GM12892 (cell line): Measurements from ENCODE around the gene PLAAT3.
"Not testable (repeated sequence)": the region's sequence is repeated elsewhere in the genome, so short reads cannot be mapped to it uniquely, and the experiment has no call there.

Source experiments
- DNase-seq: peaks from one replicate; pipeline ENCODE4 v3.0.0; 2011; ENCODE audit not compliant: insufficient read length
- FAIRE-seq: peaks from 2 replicates; lab custom pipeline; 2011; peaks lifted over from hg19 to GRCh38; lab: Jason Lieb, UNC
- POLR2A ChIP-seq: IDR thresholded peaks from 2 replicates; pipeline ENCODE4 v1.6.1; 2011; ENCODE audit warnings: low read depth, low read length, control low read depth
- POLR2AphosphoS5 ChIP-seq: IDR thresholded peaks from 2 replicates; pipeline ENCODE4 v1.6.1; 2011; ENCODE audit warnings: low read depth, low read length, control low read depth
- TAF1 ChIP-seq: IDR thresholded peaks from 2 replicates; pipeline ENCODE4 v1.6.1; 2011; ENCODE audit warnings: low read depth, mild to moderate bottlenecking, control low read depth, low read length, borderline replicate concordance

The PLAAT3 gene

GRCh38 chr11:63558459-63559157 is 55.6 kb downstream of the PLAAT3 start:
- no peak for DNase-seq
- FAIRE-seq, result no peak
- TF ChIP-seq TAF1 (no peak), POLR2A (no peak), POLR2AphosphoS5 (no peak)

DNA sequence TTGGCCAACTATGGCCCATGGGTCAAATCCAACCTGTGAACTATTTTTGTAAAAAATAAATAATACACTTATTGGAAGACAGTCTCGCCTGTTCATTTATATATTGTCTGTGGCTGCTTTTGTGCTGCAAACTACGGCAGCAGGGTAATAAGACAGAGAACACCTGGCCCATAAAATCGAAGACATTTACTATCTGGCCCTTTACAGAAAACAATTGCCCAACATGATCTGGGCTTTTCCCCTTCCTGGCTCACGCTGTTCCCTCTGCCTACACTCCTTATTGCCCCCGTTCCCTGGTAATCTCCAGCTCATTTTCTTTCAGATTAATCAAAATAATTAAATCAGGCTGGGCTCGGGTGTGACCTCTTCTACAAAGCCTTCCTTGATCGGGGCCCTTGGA is 56.7 kb downstream of the PLAAT3 start:
- no peak for TF ChIP-seq TAF1
- TF ChIP-seq POLR2A, result no peak
- TF ChIP-seq POLR2AphosphoS5, result no peak
- no peak for FAIRE-seq
- no peak for DNase-seq

GRCh38 chr11:63556404-63557013 is 57.7 kb downstream of the PLAAT3 start:
- no peak for TF ChIP-seq TAF1
- no peak for TF ChIP-seq POLR2A
- no peak for TF ChIP-seq POLR2AphosphoS5
- FAIRE-seq, result no peak

GRCh38 chr11:63554877-63555223 is 59.4 kb downstream of the PLAAT3 start:
- TF ChIP-seq TAF1, result no peak
- TF ChIP-seq POLR2A, result no peak
- no peak for TF ChIP-seq POLR2AphosphoS5
- FAIRE-seq (no peak), DNase-seq (no peak)

More at GRCh38 chr11:63556404-63557013, 57.7 kb downstream of the PLAAT3 start:
- DNase-seq, result no peak

GRCh38 chr11:63553759-63554158 is 60.5 kb downstream of the PLAAT3 start:
- DNase-seq (peak; percentile 58), FAIRE-seq (peak; percentile 91)
- 0 out of 2 replicates have a peak, but pooled peaks have one; percentile 33 for TF ChIP-seq TAF1
- TF ChIP-seq POLR2AphosphoS5, result peak; percentile 28; the same call in 1 of the 2 replicates
- 0 out of 2 replicates have a peak, but pooled peaks have one; percentile 70 for TF ChIP-seq POLR2A

GRCh38 chr11:63552921-63553320 is 61.3 kb downstream of the PLAAT3 start:
- no peak for DNase-seq
- FAIRE-seq, result peak; percentile 40
- no peak for TF ChIP-seq POLR2A
- no peak for TF ChIP-seq TAF1
- no peak for TF ChIP-seq POLR2AphosphoS5

- DNase-seq, result no peak
- TF ChIP-seq POLR2AphosphoS5 (no peak), POLR2A (no peak), TAF1 (no peak)
- no peak for FAIRE-seq
Measured at GRCh38 chr11:63551889-63552266, 62.4 kb downstream of the PLAAT3 start.

DNA sequence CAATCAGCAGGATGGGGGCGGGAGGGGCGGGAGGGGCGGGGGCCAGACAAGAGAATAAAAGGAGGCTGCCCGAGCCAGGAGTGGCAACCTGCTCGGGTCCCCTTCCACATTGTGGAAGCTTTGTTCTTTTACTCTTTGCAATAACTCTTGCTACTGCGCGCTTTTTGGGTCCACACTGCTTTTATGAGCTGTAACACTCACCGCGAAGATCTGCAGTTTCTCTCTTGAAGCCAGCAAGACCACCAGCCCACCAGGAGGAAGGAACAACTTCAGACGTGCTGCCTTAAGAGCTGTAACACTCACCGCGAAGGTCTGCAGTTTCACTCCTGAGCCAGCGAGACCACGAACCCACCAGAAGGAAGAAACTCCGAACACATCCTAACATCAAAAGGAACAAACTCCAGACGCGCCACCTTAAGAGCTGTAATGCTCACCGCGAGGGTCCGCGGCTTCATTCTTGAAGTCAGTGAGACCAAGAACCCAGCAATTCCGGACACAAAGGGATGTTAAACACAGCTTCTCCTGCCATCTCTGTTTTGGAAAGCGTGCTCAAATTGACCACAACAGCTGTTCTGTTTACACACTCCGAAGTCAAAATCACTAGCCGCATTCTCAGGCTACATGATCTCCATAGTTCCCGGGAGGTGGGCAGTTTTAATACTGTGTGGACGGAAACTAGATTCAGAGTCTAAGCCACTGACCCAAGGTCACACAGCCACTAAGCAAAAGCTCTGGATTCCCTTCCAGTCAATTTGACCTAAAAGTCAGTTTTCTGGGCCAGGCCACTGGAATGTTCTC is 62.9 kb downstream of the PLAAT3 start:
- FAIRE-seq, result no peak

DNA sequence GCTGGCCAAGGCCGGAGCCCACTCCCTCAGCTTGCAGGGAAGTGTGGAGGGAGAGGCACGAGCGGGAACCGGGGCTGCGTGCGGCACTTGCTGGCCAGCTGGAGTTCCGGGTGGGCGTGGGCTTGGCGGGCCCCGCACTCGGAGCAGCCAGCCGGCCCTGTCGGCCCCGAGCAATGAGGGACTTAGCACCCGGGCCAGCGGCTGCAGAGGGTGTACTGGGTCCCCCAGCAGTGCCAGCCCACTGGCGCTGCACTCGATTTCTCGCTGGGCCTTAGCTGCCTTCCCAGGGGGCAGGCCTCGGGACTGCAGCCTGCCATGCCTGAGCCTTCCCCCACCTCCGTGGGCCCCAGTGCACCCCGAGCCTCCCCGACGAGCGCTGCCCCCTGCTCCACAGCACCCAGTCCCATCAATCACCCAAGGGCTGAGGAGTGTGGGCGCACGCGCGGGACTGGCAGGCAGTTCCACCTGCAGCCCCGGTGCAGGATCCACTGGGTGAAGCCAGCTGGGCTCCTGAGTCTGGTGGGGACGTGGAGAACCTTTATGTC is 64.0 kb downstream of the PLAAT3 start:
- not testable (repeated sequence) for DNase-seq, FAIRE-seq

More for the DNA sequence above, 62.9 kb downstream of the PLAAT3 start:
- DNase-seq, result no peak
- TF ChIP-seq POLR2A (no peak), TAF1 (no peak), POLR2AphosphoS5 (no peak)

- no peak for FAIRE-seq
- no peak for DNase-seq
- no peak for TF ChIP-seq POLR2A
- TF ChIP-seq TAF1, result no peak
- no peak for TF ChIP-seq POLR2AphosphoS5
Measured at GRCh38 chr11:63549411-63549810, 64.8 kb downstream of the PLAAT3 start.

DNA sequence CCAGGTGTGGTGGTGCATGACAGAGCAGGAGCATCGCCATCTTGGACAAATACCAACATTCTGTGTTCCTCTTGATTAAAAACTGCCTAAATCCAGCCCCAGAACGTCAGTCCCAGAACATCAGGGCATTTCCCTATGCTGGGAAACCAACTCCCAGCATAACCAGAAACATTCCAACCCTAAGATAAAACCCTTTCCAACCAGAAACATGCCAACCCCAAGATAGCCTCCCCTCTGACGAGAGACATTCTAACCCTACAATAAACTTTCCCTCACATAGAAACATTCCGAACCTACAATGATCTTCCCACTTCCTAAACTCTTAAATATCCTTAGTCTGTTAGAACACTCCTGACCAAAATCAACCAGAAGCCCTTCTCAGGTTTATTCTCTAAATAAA is 66.1 kb downstream of the PLAAT3 start:
- FAIRE-seq (no peak), DNase-seq (no peak)
- TF ChIP-seq POLR2AphosphoS5, result no peak

DNA sequence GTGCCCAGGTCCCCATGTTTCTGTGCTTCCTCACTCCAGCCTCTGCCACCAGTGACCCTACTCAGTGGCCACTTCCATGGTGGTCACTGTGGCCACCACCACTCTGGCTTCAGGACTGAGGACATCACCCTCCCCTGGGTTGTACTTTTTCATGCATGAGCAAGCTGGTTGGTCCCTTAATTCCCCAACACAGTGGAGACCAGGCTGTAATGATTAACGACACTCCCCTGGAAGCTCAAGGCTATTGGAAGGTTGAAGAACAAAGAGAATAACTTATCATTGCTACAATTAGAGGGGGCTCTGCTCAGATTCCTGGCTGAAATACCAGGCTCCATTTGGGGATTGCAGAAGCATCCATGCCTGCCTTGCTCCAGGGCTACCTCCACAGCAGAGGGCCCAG is 67.2 kb downstream of the PLAAT3 start:
- TF ChIP-seq TAF1, result no peak
- no peak for TF ChIP-seq POLR2AphosphoS5
- no peak for TF ChIP-seq POLR2A
- no peak for FAIRE-seq
- DNase-seq, result no peak
